Upper lobe of left lung (tissue), 6 donors: ENCODE results near the gene CCR5. TPM values are rescaled to one million over a fixed set of nuclear protein-coding genes. Genes with fewer than 3 reads are reported as not detected.
A peak's percentile ranks its signal among the peaks of the same experiment; 100 is the strongest.

Source experiments
- ATAC-seq, 2 donors: fragments of 200-7000 bp; cut with Tn5 transposase; one replicate each; pipeline ENCODE4 v1.9.1; 2022; ENCODE audit warnings: mild to moderate bottlenecking in 2 of 2, moderate library complexity in 2 of 2; ENCODE audit not compliant: low FRiP score in 2 of 2
- DNase-seq, 2 donors: peaks; one replicate each; pipeline ENCODE4 v3.0.0-alpha.2; 2019 to 2020
- H3K27ac ChIP-seq, 4 donors: fragments of 200-600 bp; sonication (generic); one replicate each; pipeline ENCODE4 v1.5.1; 2016 to 2019
- H3K27me3 ChIP-seq, 4 donors: fragments of 200-600 bp; sonication (generic); one replicate each; pipeline ENCODE4 v1.5.1; 2017 to 2019
- H3K36me3 ChIP-seq, 4 donors: fragments of 200-600 bp; sonication (generic); one replicate each; pipeline ENCODE4 v1.5.1; 2016 to 2019
- H3K4me1 ChIP-seq, 4 donors: fragments of 200-600 bp; sonication (generic); one replicate each; pipeline ENCODE4 v1.5.1; 2018 to 2019
- H3K4me3 ChIP-seq, 4 donors: fragments of 200-600 bp; sonication (generic); one replicate each; pipeline ENCODE4 v1.5.1; 2017 to 2019; ENCODE audit warnings: mild to moderate bottlenecking in 2 of 4, moderate library complexity in 1 of 4
- H3K9me3 ChIP-seq, 4 donors: fragments of 200-600 bp; sonication (generic); one replicate each; pipeline ENCODE4 v1.5.1; 2018 to 2019
- EP300 ChIP-seq, 4 donors: sonication (generic); formaldehyde crosslinking; IDR thresholded peaks; one replicate each; pipeline ENCODE4 v1.5.1; 2017; ENCODE audit warnings: antibody characterized with exemption in 4 of 4, control low read depth in 2 of 4
- POLR2A ChIP-seq, 4 donors: fragments of 450-650 bp; IDR thresholded peaks; one replicate each; pipeline ENCODE4 v1.5.1; 2016 to 2017; ENCODE audit warnings: antibody characterized with exemption in 4 of 4, mild to moderate bottlenecking in 2 of 4
- POLR2AphosphoS5 ChIP-seq, 2 donors: sonication (generic); formaldehyde crosslinking; IDR thresholded peaks; one replicate each; pipeline ENCODE4 v1.5.1; 2017; ENCODE audit warnings: antibody characterized with exemption in 2 of 2
- WGBS, 2 donors: methylation state at CpG; one replicate each; pipeline ENCODE4 v1.1.5; 2017 to 2018; 5-methylcytosine and 5-hydroxymethylcytosine counted together
- total RNA-seq, 6 donors: library from RNA; depleted of rRNA in 4 of 6; stranded (reverse); fragments of >200 nt in 4 of 6; gene quantifications; one replicate each; pipeline versions ENCODE4 v1.1.0 to v1.2.1, GENCODE V29; 2016 to 2021
- TF ChIP-seq, protein P1 (sequence below), 6 experiments: fragments of 450-650 bp in 4 of 6; fragments of 200-600 bp in 2 of 6; sonication (generic) in 2 of 6; IDR thresholded peaks; one replicate each; pipeline ENCODE4 v1.5.1; 2016 to 2019; ENCODE audit warnings: antibody characterized with exemption in 6 of 6
- donor health status: DM: no; HTN: no; CAD: no; lungs with moderate emphysema.
- donor health status: DM: no; HTN: yes; CAD: no; lungs with severe emphysema.

CCR5 gene
- total RNA-seq, 6 donors from 2014 or later = 0.33 to 8.6 (median 3.1) TPM

DNA sequence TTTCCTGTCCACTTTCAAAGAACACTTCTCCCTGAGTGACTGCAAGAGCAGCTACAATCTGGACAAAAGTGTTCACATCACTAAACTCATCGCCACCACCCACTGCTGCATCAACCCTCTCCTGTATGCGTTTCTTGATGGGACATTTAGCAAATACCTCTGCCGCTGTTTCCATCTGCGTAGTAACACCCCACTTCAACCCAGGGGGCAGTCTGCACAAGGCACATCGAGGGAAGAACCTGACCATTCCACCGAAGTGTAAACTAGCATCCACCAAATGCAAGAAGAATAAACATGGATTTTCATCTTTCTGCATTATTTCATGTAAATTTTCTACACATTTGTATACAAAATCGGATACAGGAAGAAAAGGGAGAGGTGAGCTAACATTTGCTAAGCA is 38.1 kb downstream of the CCR5 start:
- Histone ChIP-seq H3K4me3 (peak overlapping the region in 2 of 4 donors; percentile 37 to 52), H3K27ac (peak overlapping the region; percentile 17 to 93 (median 90)), H3K4me1 (peaks cover 73 to 81% (median 74%) of the 10 kb centered on the region in 4 donors), H3K9me3 (no peaks in the 10 kb centered on the region), H3K36me3 (no peaks in the 10 kb centered on the region), H3K27me3 (no peaks in the 10 kb centered on the region)
- TF ChIP-seq POLR2AphosphoS5 (IDR thresholded peaks at IDR 0.05) (no peak), EP300 (IDR thresholded peaks at IDR 0.05) (no peak), POLR2A (IDR thresholded peaks at IDR 0.05) (no peak)
- TF ChIP-seq, protein P1, sequence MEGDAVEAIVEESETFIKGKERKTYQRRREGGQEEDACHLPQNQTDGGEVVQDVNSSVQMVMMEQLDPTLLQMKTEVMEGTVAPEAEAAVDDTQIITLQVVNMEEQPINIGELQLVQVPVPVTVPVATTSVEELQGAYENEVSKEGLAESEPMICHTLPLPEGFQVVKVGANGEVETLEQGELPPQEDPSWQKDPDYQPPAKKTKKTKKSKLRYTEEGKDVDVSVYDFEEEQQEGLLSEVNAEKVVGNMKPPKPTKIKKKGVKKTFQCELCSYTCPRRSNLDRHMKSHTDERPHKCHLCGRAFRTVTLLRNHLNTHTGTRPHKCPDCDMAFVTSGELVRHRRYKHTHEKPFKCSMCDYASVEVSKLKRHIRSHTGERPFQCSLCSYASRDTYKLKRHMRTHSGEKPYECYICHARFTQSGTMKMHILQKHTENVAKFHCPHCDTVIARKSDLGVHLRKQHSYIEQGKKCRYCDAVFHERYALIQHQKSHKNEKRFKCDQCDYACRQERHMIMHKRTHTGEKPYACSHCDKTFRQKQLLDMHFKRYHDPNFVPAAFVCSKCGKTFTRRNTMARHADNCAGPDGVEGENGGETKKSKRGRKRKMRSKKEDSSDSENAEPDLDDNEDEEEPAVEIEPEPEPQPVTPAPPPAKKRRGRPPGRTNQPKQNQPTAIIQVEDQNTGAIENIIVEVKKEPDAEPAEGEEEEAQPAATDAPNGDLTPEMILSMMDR (IDR thresholded peaks at IDR 0.05) = no peak
- 62 to 74% methylated on average over 7 of the region's 7 CpGs for WGBS, 2 donors
- ATAC-seq (no peak), DNase-seq (no peak)

DNA sequence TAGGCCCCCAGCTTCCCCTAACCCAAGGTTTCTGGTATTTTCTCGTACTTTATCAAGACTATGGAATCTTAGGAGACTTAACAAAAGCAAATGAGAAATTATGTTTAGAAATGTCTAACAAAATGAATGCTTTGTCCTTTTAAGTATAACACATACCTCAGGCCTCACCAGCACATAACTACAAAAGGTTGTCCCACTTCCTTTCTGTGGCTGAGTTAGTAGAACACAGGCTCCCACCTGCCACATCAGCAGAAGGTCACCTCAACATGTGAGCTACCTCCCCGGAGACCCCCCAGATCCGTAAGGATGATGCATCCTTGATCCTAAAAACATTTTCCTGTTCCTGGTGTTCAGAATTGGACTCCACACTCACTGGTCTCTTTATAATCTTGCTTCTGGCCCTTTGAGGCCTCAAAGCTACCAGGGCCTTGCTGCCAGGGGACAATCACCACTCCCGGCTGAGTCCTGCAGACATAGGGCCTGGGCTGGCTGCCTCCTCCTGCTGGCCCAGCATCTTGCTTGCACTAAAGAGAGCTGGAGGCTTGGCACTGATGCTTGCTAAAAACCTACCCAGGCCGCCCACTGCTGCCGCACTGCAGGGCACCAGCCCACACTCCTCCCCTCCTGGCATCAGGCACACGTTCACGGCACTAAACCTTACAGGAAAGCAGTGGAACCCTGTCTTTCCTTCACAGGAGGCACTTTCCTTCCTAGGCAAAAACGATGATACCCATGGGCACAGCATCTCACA is 39.2 kb downstream of the CCR5 start:
- no peaks in the 10 kb centered on the region for H3K9me3 ChIP-seq
- H3K4me1 ChIP-seq = peaks cover 66 to 84% (median 70%) of the 10 kb centered on the region in 4 donors
- no peaks in the 10 kb centered on the region for H3K36me3 ChIP-seq
- TF ChIP-seq, protein P1 (IDR thresholded peaks at IDR 0.05) = no peak
- TF ChIP-seq POLR2A (IDR thresholded peaks at IDR 0.05) (no peak), EP300 (IDR thresholded peaks at IDR 0.05) (no peak), POLR2AphosphoS5 (IDR thresholded peaks at IDR 0.05) (no peak)
- DNase-seq (peak in 1 of 2 donors; percentile 34), ATAC-seq (no peak)
- peak overlapping the region in 1 of 4 donors; percentile 52 for H3K4me3 ChIP-seq
- 62 to 74% methylated on average over 9 of the region's 9 CpGs for WGBS, 2 donors
- peak overlapping the region; percentile 4 to 93 (median 68) for H3K27ac ChIP-seq
- H3K27me3 ChIP-seq = no peaks in the 10 kb centered on the region

- H3K36me3 ChIP-seq = no peaks in the 10 kb centered on the region
- TF ChIP-seq, protein P1 (IDR thresholded peaks at IDR 0.05) = no peak
- TF ChIP-seq POLR2AphosphoS5 (IDR thresholded peaks at IDR 0.05) (no peak), POLR2A (IDR thresholded peaks at IDR 0.05) (no peak), EP300 (IDR thresholded peaks at IDR 0.05) (no peak)
- ATAC-seq = no peak
- H3K27me3 ChIP-seq = no peaks in the 10 kb centered on the region
- DNase-seq = no peak
- peaks cover 63 to 84% (median 64%) of the 10 kb centered on the region in 4 donors for H3K4me1 ChIP-seq
- no peak overlapping the region for H3K4me3 ChIP-seq
- H3K27ac ChIP-seq = peak overlapping the region; percentile 23 to 93 (median 58)
- H3K9me3 ChIP-seq = no peaks in the 10 kb centered on the region
- WGBS, 2 donors = 64 to 94% methylated on average over 2 of the region's 2 CpGs
Observed at GRCh38 chr3:46410669-46411068, 39.9 kb downstream of the CCR5 start.

DNA sequence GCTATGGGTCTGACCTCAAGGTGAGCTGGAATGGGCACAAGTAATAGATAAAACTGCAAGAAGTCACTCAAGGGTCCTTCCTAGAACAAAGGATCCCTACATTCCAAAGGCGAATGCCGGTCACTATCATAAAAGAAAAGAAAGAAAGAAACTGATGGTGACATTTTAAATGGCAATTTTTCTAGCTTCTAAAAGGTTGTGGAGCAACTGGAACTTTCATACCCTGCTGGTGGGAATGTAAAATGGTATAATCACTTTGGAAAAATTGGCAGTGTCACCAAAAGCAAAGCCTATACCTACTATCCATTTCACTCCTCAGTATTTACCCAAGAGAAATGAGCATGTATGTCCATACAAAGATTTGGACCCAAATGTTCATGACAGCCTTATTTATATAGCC is 40.5 kb downstream of the CCR5 start:
- H3K36me3 ChIP-seq = no peaks in the 10 kb centered on the region
- DNase-seq (no peak), ATAC-seq (no peak)
- WGBS, 2 donors = 47 to 75% methylated on average over 2 of the region's 2 CpGs
- no peaks in the 10 kb centered on the region for H3K9me3 ChIP-seq
- no peak overlapping the region for H3K4me3 ChIP-seq
- H3K4me1 ChIP-seq = peaks cover 63 to 84% (median 65%) of the 10 kb centered on the region in 4 donors
- no peaks in the 10 kb centered on the region for H3K27me3 ChIP-seq
- TF ChIP-seq, protein P1 (IDR thresholded peaks at IDR 0.05) = peak in 1 of 6 experiments; percentile 26
- no peak for TF ChIP-seq EP300 (IDR thresholded peaks at IDR 0.05)
- H3K27ac ChIP-seq = peak overlapping the region; percentile 23 to 93 (median 58)
